MV-4-11 (cell line): ENCODE data around the gene KNDC1.
"Not testable (repeated sequence)": the region's sequence is repeated elsewhere in the genome, so short reads cannot be mapped to it uniquely, and the experiment has no call there.

Experiments
- DNase-seq: peaks from one replicate; lab custom pipeline; 2025; lab: John Stamatoyannopoulos, UW

Gene KNDC1

DNA sequence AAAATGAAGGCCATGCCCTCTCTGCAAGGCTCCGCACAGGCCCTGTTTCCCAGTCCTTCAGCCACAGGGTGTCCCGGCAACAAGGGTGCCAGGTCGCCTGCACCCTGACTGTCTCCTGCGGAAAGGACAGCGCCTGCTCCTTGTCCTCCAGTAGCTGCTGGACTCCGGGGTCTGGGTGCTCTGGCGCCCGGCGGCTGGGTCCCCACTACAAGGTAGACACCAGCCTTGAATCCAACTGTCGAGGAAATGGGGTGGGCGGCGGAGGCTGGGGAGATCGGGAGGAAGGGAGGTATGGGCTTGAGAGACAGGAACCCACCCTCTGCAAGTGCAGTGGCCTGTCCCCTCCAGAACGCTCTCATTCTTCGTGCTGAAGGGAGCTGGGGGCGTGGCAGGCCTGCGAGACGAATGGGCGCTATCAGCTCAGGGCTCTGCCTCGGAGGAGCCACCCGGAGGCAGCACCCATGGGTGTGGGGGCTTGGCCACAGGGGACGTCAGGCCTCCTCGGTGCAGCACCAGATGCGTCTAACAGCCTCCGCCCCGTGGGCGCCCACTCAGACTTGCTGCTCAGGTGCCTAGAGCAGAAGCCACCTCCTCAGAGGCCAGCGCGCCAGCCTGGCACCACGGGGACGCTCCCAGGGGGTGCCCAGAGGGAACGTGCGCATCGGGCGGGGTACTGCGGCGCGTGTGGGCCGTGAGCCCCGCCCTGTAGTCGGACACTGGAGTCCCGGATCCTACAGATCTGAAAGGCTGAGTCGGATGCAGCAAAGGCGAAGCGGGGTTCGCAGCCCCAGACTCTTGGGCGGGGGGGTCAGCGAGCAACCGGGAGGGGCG lies 101.1 kb downstream of the KNDC1 start:
- peak; percentile 57 for DNase-seq

DNA sequence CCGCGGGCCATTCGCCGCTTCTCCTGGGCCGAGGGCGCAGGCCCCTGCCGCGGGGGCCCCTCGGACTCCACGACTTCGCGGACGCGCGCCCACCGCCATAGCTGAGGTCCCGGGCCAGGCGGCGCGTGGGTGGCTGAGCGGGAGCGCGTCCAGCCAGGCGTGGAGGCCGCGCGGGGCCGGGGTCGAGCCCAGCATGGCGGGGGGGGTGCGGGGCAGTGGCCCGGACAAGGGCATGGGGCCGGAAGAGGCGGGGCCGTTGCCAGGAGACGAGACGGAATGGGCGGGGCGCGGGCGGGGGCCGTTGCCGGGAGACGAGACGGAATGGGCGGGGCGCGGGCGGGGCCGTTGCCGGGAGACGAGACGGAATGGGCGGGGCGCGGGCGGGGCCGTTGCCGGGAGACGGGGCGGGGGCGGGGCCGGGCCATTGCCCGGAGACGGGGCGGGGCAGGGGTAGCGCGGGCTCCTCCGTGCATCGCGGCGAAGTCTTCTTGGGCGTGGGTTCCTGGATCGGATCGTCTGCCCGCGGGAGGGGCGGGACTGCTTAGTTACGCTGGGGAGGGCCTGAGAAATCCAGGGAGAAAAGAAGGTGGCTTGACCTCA lies 101.8 kb downstream of the KNDC1 start:
- DNase-seq, result peak; percentile 42

DNA sequence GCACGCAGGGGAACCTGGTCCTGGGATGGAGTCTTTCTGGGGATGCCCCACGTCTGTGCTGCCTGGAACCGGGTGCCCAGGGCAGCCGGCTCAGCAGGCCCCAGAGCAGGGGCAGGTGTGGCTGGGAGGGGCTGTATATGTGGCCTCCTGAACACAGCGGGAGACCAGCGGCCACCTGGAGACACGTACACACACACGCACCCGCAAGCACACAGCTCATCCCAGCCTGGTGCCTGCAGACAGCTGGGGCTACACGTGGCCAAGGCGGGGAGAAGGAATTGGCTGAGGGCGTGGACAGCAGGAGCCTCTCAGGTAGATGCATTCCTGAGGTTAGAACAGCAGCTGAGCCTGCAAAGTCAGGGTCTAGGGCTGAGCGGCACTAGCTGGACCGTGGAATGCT lies 102.7 kb downstream of the KNDC1 start:
- no peak for DNase-seq

DNA sequence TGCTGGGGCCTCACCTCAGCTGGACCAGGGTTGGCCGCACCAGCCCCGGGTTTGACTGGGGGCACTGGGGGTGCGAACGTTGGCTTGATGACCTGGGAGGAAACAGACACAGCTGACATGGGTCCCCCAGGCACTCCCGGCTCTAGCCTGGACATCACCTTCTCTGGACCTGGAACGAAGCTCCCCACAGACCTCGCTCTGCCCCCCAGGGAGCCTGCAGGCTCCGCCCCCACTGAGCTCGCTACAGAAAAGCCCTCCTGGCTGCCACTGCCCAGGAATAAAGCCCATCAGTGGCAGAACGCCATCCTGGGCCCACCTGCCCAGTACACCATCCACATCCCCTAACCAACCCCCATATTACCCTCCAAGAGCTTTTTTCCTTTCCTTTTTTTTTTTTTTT lies 103.7 kb downstream of the KNDC1 start:
- DNase-seq, result no peak

DNA sequence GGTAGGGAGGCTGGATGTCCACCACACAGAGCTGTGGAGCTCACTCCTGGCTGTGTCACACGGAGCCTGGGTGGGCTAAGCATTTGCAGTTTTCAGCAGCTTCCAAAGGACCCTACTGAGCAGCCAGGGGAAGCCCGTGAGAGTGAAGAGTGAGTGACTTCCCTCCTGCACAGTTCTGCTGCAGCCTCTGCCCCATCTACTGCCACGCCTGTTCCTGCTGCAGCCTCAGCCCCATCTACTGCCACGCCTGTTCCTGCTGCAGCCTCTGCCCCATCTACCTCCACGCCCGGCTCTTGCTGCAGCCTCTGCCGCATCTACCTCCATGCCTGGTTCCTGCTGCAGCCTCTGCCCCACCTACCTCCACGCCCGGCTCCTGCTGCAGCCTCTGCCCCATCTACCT lies 104.4 kb downstream of the KNDC1 start:
- peak; percentile 42 for DNase-seq

DNA sequence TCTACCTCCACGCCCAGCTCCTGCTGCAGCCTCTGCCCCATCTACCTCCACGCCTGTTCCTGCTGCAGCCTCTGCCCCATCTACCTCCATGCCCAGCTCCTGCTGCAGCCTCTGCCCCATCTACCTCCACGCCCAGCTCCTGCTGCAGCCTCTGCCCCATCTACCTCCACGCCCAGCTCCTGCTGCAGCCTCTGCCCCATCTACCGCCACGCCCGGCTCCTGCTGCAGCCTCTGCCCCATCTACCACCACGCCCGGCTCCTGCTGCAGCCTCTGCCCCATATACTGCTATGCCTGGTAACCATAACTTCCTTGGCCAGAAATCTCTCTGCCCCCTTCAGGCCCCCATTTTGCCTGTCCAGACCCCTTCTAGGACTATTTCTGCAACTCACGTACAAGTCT lies 105.0 kb downstream of the KNDC1 start:
- not testable (repeated sequence) for DNase-seq

DNA sequence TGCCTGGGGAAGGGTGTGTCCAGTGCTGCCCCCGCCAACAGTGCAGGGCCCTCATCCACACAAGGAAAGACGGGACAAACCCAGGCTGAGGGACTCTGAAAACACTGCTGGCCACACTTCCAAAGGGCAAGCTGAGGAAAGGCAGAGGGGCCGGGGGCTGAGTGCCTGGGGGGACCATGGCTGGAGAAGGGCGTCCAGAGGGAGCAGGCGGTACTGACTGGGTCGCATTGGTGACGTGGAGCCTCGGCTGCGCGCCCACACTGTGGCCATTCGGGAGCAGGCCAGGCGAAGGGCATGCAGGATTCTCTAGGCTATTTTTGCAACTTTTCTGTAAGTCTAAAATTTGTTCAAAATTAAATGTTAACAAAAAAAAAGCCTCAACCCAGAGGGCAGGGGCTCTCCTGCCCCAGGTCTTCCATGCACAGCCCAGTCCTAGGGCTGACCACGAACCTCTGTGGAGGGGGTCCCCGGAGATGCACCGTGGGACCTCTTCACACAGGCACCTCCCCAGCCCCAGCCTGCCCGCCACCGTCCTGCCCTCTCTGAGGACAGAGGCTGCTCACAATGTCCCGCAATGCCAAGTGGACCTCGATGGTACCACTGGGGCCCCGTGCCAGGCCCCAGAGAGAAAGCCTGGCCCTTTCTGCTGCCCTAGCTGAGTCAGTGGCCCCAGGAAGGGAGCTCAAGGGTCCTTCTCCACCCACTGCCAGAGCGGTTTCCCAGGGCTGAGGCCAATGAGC lies 106.2 kb downstream of the KNDC1 start:
- DNase-seq, result no peak

DNA sequence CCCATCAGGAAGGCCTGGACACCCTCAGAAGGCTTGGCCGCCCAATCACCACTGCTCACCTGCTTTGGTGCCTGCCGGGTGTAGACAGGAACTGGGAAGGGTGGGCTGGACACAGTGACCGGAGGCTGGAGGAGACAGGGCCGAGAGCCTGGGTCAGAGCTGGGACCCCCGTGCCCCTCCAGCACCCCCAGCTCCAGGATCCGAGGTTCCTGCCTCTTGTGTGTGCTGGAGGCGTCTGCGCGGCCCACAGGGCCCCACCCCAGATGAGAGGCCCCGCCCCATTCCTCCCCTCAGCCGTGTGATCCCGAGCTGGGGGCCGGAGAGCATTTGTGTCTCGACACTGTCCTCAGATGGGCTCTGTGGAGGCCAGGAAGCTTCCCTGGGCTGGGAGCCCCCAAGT lies 107.3 kb downstream of the KNDC1 start:
- no peak for DNase-seq

DNA sequence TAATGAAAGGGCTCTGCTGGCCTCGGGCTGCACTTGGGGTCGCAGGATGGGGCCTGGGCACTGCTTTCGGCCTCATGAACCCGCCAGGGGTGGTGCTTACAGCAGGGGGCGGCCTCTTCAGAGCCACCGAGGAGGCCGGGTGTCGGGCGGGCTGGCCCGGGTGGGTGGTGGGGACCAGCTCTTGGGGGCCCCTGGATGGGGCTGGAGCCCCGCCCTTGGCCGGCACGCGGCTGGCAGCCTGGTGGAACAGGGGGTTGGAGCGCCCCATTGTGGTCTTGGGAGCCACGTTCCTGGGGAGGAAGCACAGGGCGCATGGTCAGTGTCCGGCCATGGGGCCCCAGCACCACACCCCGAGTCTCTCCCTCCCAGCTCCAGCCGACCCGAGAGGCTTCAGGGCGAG lies 107.8 kb downstream of the KNDC1 start:
- DNase-seq, result no peak

DNA sequence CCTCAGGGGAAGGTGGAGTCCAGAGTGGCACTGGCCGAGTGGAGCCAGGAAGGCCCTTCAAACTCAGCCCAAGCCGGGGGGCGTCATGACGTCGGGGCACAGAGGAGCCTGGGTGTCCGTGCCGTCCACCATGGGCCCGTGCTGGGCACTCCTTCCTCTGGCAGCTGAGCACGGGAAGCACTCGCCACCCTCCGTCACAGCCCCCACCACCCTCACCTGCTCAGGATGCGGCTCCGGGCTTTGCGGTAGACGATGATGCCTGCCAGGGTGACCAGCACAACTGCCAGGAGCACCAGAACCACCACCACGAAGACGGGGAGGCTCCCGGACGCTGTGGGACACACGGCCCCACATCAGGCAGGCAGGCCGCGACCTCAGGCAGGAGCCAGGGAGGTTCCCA lies 108.5 kb downstream of the KNDC1 start:
- no peak for DNase-seq

DNA sequence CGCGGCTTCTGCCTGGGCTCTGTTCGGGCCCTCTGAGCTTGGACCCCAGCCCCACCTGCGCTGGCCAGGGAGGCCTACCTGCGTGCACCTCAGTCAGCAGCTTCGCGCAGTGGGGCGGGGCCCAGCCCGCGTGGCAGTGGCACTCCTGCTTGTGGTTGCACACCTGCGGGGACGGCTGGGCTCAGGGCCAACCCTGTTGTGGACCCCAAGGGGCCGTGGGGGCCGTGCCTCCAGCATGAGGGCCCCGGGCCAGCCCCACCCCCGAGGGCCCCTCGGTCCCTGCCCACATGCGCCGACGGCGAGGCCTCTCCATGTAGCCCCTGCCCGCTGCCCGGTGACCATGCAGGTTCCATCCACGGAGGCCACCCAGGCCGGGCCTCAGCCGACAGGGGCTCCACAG lies 109.3 kb downstream of the KNDC1 start:
- DNase-seq, result no peak

DNA sequence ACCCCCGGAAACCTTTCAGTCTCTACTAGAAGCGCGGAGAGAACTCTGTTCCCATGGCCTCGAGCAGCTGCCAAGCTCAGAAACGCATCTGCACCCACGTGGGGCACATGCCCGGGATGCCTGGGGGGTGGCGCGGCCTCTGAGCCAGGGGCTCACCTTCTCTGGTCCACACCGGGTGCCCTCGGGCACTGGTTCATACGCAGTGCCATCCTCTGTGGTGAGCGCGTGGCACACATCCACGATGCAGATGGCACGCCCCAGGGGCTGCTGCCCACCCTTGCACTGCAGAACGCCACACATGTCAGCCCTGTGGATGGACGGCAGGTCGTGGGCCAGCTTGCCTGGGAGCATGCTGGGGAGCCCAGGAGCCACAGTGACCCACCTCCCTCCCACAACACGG lies 110.2 kb downstream of the KNDC1 start:
- no peak for DNase-seq

DNA sequence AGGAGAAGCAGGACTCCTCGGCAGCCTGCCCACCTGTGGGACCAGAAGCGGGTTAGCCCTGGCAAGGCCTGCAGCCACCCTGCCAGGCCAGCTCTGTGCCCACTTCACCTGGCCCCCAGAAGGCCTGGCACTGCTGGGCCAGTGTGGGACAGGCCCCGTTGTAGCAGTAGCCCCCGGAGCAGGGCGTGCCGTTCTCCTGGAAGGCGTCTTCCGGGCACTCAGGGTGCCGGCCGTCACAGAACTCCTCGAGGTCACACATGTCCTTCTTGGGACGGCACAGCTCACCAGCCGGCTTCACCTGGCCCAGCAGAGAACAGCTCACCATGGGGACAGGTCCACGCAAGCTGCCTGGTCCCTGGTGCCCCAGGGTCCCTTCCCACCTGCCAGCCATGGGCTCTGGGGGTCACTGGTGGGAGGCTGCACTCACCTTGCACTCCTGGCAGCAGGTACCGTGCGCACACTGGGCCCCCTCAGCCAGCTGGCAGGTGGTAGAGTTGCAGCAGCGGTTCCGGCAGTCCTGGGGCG lies 110.8 kb downstream of the KNDC1 start:
- DNase-seq, result no peak

DNA sequence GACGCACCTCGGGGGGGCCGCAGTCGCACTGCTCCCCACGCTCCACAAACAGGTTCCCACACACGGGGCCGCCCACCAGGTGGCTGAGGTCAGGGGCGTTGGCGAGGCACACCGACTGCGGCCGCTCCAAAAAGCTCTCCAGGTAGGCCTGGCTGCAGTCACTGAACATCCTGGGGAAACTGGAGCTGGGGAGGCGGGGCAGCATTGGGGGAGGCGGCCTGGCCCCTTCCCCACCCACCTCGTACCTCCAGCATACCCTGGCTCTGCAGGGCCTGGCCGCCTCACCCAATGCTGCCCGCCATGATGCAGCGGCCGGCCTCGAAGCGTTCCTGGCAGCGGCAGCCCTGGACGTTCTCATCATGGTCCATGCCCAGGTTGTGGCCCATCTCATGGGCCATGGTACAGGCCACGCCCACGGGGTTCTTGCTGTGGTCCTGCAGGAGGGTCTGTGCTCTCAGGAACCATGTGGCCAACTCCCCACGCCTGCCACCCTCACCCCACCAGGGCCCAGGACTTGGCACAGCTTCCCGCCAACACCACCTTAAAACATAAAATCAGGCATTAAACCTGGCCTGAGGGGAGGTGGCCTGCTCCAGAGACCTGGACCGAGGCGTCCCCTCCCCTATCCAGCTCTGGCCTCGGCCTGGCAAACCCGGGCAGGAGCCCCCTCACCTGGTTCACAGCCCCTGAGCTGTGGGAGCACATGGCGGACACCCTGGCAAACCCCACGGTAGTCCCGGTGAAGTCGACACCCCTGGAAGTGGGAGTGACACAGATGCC lies 111.7 kb downstream of the KNDC1 start:
- DNase-seq, result no peak

DNA sequence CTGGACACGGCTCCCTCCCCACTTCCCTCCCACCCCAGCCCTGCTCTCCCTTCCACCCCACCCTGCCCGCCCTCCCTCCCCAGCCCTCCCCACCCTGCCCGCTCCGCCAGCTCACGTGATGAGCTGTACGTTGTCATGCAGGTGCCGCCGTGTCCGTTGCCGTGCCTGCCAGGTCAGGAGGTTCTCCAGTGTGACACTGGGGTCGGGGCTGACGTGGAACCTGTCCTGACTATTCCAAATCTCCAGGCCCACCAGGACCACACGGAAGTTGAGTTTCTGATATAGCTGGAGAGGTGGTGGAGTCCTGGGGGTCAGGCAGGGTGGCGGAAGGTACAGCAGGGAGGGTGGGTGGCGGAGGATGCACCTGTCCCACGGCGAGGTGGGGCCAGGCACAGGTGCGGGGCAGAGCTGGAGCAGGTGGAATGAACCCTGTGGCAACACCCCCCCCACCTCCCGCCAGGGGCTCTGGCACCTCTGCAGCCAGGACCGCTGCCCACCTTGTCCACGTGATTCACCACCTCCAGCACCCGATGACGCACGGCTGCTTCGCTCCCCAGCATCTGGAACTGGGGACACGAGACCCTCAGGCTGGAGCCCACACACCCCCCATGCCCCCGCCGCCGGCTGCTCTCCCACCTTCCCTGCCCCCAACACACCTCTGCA lies 112.4 kb downstream of the KNDC1 start:
- no peak for DNase-seq

DNA sequence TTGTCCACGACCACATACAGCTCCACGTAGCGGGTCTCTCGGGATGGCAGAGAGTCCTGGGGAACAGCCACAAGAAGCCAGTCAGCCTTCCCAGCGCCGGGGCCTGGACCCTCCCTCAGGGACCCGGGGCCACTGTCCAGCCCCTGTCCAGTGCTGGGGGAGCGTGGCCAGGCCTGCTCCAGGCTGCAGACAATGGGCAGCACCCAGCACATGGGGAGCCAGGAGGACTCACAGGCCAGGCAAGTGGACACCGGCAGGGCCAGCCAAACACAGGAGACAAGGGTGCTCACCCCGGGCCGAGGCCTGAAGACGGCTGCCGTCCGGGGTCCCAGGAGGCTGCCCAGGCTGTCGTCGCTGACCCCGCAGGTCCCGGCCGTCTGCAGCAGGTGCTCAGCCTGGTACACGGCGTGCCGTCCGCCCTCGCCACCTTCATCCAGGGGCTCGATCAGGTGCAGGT lies 113.0 kb downstream of the KNDC1 start:
- no peak for DNase-seq

DNA sequence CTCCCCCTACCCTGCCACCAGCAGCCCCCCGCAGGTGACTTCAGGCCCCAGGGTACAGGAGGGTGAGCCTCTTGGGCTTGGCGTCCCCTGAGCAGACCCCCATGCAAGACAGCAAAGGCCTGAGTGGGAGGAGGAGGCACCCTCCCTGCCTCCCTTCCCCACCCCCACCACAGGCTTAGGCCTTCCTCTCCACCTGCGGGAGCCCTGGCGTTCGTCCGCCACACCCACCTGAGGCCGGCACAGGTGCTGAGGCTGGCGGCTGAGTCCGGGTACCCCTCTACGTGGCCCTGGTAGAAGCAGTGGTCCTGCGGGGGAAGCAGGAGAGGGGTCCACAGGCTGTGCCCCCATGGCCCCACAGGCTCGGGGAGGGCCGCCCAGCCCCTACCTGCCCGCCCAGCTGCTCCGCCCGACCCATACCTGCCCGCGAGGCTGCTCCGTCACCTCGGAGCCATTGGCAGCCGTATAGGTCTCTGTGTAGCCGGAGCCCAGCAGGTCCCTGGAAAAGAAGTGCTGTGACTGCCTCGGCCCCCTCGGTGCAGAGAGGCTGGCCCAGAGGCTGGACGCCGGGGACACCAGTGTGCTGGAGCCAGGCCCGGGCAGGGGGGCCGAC lies 113.6 kb downstream of the KNDC1 start:
- no peak for DNase-seq

DNA sequence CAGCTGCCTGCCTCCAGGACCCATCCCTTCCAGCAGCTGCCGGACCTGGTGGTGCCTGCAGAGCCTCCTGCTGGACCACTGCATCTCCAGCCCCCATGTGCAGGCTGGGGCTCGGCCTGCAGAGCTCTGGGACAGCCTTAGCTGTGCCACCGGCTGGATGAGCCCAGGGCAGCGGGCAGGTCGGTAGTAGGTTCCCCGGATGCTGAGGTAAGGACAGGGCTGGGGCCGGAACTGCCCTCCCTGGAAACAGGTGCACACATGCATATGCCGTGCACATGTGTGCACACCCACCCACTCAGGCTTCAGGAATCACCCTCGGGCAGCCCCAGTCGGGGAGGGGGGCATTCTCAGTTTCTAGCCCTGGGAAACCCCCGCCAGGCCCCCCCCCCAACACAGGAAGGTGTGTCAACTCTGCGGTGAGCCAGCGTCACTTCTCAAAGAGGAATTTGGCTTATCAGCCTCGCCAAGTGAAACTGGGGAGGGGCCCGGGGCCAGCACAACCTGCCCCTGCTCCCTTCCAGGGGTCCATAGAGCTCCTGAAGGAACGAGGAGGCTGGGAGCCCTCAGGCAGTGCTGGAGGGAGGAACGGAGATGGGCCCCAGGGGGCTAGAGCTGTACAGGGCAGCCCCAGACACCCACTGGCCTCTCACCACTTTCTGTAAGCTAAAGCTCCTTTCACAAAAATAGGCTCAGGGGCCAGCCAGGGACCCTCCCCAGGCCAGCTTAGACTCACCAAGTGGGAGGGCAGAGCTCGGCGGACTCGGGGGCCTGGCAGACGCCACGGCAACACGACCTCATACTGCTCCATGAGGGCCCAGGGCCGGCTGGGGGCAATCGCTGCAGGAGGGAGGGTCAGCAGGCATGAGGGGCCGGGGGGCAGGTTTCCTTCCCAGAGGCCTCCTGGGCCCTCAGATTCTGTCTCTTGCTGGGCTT lies 115.0 kb downstream of the KNDC1 start:
- peak; percentile 69 for DNase-seq

DNA sequence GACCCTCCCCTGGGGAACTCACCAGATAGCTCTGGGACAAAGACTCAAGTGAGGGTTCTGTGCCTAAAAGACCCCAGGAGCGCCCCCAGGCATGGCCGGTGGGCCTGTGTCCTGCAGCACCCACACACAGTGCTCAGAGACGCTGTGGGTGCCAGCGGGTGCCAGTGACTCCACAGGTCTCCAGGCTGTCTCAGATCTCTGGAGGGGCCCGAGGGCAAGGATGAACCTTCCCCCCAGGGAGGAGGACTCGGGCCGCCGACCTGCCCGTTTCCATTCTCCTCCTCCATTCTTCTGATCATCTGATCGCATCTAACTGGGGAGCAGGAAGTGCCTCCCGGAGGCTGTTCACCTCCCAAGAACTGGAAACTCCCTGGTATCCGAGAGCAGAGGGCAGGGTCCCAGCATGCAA lies 115.7 kb downstream of the KNDC1 start:
- DNase-seq, result peak; percentile 6
